Tibial nerve (tissue), 4 donors: Measurements from ENCODE around the gene RPS5. TPM values are rescaled to one million over a fixed set of nuclear protein-coding genes. Genes with fewer than 3 reads are reported as not detected.

Experiments used
- DNase-seq, 2 donors: peaks; one replicate each; pipeline ENCODE4 v3.0.0-alpha.2; 2019; ENCODE audit warnings: low spot score in 2 of 2
- H3K27ac ChIP-seq, 4 donors: fragments of 200-600 bp; sonication (generic) in 3 of 4; one replicate each; pipeline ENCODE4 v1.5.1; 2017 to 2019; ENCODE audit warnings: mild to moderate bottlenecking in 1 of 4
- H3K27me3 ChIP-seq, 2 donors: fragments of 200-600 bp; sonication (generic) in 1 of 2; one replicate each; pipeline versions ENCODE4 v1.5.1 to v1.6.0; 2017 to 2019
- H3K36me3 ChIP-seq, 3 donors: fragments of 200-600 bp; sonication (generic); one replicate each; pipeline ENCODE4 v1.5.1; 2018 to 2019
- H3K4me1 ChIP-seq, 4 donors: fragments of 200-600 bp; sonication (generic) in 3 of 4; one replicate each; pipeline ENCODE4 v1.5.1; 2017 to 2019
- H3K4me3 ChIP-seq, 4 donors: fragments of 200-600 bp; sonication (generic) in 3 of 4; one replicate each; pipeline ENCODE4 v1.5.1; 2017 to 2019; ENCODE audit warnings: mild to moderate bottlenecking in 1 of 4, moderate library complexity in 1 of 4
- H3K9me3 ChIP-seq, 4 donors: fragments of 200-600 bp; sonication (generic) in 3 of 4; one replicate each; pipeline ENCODE4 v1.5.1; 2017 to 2019
- CTCF ChIP-seq, 5 experiments: fragments of 200-600 bp in 3 of 5; fragments of 450-650 bp in 2 of 5; sonication (generic) in 3 of 5; IDR thresholded peaks; one replicate each; pipeline ENCODE4 v1.5.1; 2016 to 2019; ENCODE audit warnings: antibody characterized with exemption in 5 of 5, mild to moderate bottlenecking in 3 of 5, moderate library complexity in 2 of 5
- EP300 ChIP-seq, 2 donors: sonication (generic); formaldehyde crosslinking; IDR thresholded peaks; one replicate each; pipeline ENCODE4 v1.6.1; 2017; ENCODE audit warnings: antibody characterized with exemption in 2 of 2, mild to moderate bottlenecking in 1 of 2
- POLR2A ChIP-seq, 2 donors: fragments of 450-650 bp; IDR thresholded peaks; one replicate each; pipeline ENCODE4 v1.6.1; 2017; ENCODE audit warnings: antibody characterized with exemption in 2 of 2, mild to moderate bottlenecking in 2 of 2, moderate library complexity in 2 of 2
- WGBS, 2 donors: methylation state at CpG; one replicate each; pipeline ENCODE4 v1.1.5; 2018; 5-methylcytosine and 5-hydroxymethylcytosine counted together
- total RNA-seq, 4 donors: library from RNA; depleted of rRNA; stranded (reverse); fragments of >200 nt; gene quantifications; one replicate each; pipeline ENCODE4 v1.1.0, GENCODE V29; 2016

RPS5 gene
- total RNA-seq, 4 donors from 2014 or later: 1,161 to 1,574 (median 1,263) TPM

- 68 to 76% methylated on average over 18 of the region's 19 CpGs for WGBS, 2 donors
- peaks cover 0 to 18% of the 10 kb centered on the region in 2 donors for H3K27me3 ChIP-seq
- no peak overlapping the region for H3K27ac ChIP-seq
- DNase-seq: no peak
- peaks cover 0 to 28% (median 14%) of the 10 kb centered on the region in 4 donors for H3K4me1 ChIP-seq
- TF ChIP-seq EP300 (IDR thresholded peaks at IDR 0.05): no peak
- no peak for TF ChIP-seq CTCF (IDR thresholded peaks at IDR 0.05)
- H3K36me3 ChIP-seq: peaks cover 0 to 45% (median 0%) of the 10 kb centered on the region in 3 donors
- peaks cover 0 to 5% (median 0%) of the 10 kb centered on the region in 4 donors for H3K9me3 ChIP-seq
- H3K4me3 ChIP-seq: peak overlapping the region in 1 of 4 donors; percentile 41
Observed at GRCh38 chr19:58357481-58358145, 29.5 kb upstream of the RPS5 start.

- peaks cover 0 to 24% (median 9%) of the 10 kb centered on the region in 4 donors for H3K4me1 ChIP-seq
- no peak for DNase-seq
- H3K9me3 ChIP-seq: no peaks in the 10 kb centered on the region
- 3 to 4% methylated on average over 28 of the region's 28 CpGs for WGBS, 2 donors
- peaks cover 0 to 37% (median 0%) of the 10 kb centered on the region in 3 donors for H3K36me3 ChIP-seq
- H3K4me3 ChIP-seq: peak overlapping the region; percentile 61 to 84 (median 76)
- H3K27me3 ChIP-seq: peaks cover 0 to 4% of the 10 kb centered on the region in 2 donors
- TF ChIP-seq EP300 (IDR thresholded peaks at IDR 0.05): no peak
- peak overlapping the region; percentile 80 to 97 (median 94) for H3K27ac ChIP-seq
Observed at GRCh38 chr19:58361900-58362271, 25.2 kb upstream of the RPS5 start.

- peak within 1 kb of the TSS; percentile 61 to 84 (median 76) for H3K4me3 ChIP-seq
- H3K36me3 ChIP-seq: peaks cover 0 to 37% (median 0%) of the 10 kb centered on the region in 3 donors
- TF ChIP-seq CTCF (IDR thresholded peaks at IDR 0.05) (peak in 2 of 5 experiments; percentile 46 to 48), POLR2A (IDR thresholded peaks at IDR 0.05) (peak; percentile 10 to 49), EP300 (IDR thresholded peaks at IDR 0.05) (peak; percentile 91 to 93)
- 0 to 1% methylated on average over 18 to 48 of the region's 74 CpGs for WGBS, 2 donors
- H3K27ac ChIP-seq: peak within 1 kb of the TSS; percentile 80 to 97 (median 94)
- peak; percentile 93 for DNase-seq
- H3K27me3 ChIP-seq: no peaks in the 10 kb centered on the region
- H3K9me3 ChIP-seq: no peaks in the 10 kb centered on the region
- peaks cover 0 to 19% (median 6%) of the 10 kb centered on the region in 4 donors for H3K4me1 ChIP-seq
Observed at GRCh38 chr19:58362272-58362994, 24.6 kb upstream of the RPS5 start, which contains the start of gene ZNF497. Gene ZNF497, minus strand, starts transcription at chr19:58362751. Its CDS starts 5,116 bp downstream, at chr19:58357635.

GRCh38 chr19:58364146-58364545 is 22.9 kb upstream of the RPS5 start:
- DNase-seq: no peak
- H3K9me3 ChIP-seq: no peaks in the 10 kb centered on the region
- WGBS, 2 donors: 71 to 82% methylated on average over 5 of the region's 5 CpGs
- TF ChIP-seq EP300 (IDR thresholded peaks at IDR 0.05): no peak
- TF ChIP-seq CTCF (IDR thresholded peaks at IDR 0.05): no peak
- TF ChIP-seq POLR2A (IDR thresholded peaks at IDR 0.05): no peak
- H3K4me3 ChIP-seq: no peak overlapping the region
- H3K27me3 ChIP-seq: no peaks in the 10 kb centered on the region
- H3K4me1 ChIP-seq: peaks cover 0 to 16% (median 5%) of the 10 kb centered on the region in 4 donors
- peaks cover 0 to 35% (median 0%) of the 10 kb centered on the region in 3 donors for H3K36me3 ChIP-seq
- H3K27ac ChIP-seq: no peak overlapping the region

- Histone ChIP-seq H3K4me1 (peaks cover 0 to 10% (median 1%) of the 10 kb centered on the region in 4 donors), H3K27me3 (no peaks in the 10 kb centered on the region), H3K9me3 (no peaks in the 10 kb centered on the region), H3K27ac (no peak overlapping the region), H3K36me3 (peaks cover 0 to 43% (median 0%) of the 10 kb centered on the region in 3 donors), H3K4me3 (no peak overlapping the region)
- DNase-seq: no peak
- TF ChIP-seq EP300 (IDR thresholded peaks at IDR 0.05): no peak
- no peak for TF ChIP-seq POLR2A (IDR thresholded peaks at IDR 0.05)
- TF ChIP-seq CTCF (IDR thresholded peaks at IDR 0.05): no peak
- WGBS, 2 donors: 93 to 98% methylated on average over 20 to 22 of the region's 32 CpGs
Observed at GRCh38 chr19:58366585-58367430, 20.3 kb upstream of the RPS5 start.
